KMS-11 (cell line): Measurements from ENCODE around the gene DHX16.

ENCODE experiments used
- H2AFZ ChIP-seq: fragments of 200-600 bp; sonication (generic); 2 replicates; pipeline ENCODE4 v1.6.1; 2016; ENCODE audit warnings: antibody characterized with exemption, mixed run types, low read depth
- H3K27ac ChIP-seq: fragments of 200-600 bp; sonication (generic); 2 replicates; pipeline ENCODE4 v1.6.1; 2016; ENCODE audit warnings: mild to moderate bottlenecking, mixed run types
- H3K27me3 ChIP-seq: fragments of 200-600 bp; sonication (generic); 2 replicates; pipeline ENCODE4 v1.6.1; 2017; ENCODE audit warnings: mild to moderate bottlenecking, low read depth, mixed run types, moderate library complexity; ENCODE audit not compliant: insufficient read depth
- H3K36me3 ChIP-seq: fragments of 200-600 bp; sonication (generic); 2 replicates; pipeline ENCODE4 v1.6.1; 2017; ENCODE audit warnings: mild to moderate bottlenecking, mixed run types; ENCODE audit not compliant: insufficient read depth
- H3K4me1 ChIP-seq: fragments of 200-600 bp; sonication (generic); 2 replicates; pipeline ENCODE4 v1.6.1; 2016; ENCODE audit warnings: mild to moderate bottlenecking, low read depth, mixed run types; ENCODE audit not compliant: poor library complexity, severe bottlenecking
- H3K4me2 ChIP-seq: fragments of 200-600 bp; sonication (generic); 2 replicates; pipeline ENCODE4 v1.7.0; 2016; ENCODE audit warnings: mild to moderate bottlenecking, mixed run types
- H3K4me3 ChIP-seq: fragments of 200-600 bp; sonication (generic); IDR thresholded peaks from 2 replicates; pipeline ENCODE4 v1.6.1; 2017; ENCODE audit warnings: low read depth, low read length, mixed read lengths; ENCODE audit not compliant: insufficient read depth
- H3K79me2 ChIP-seq: fragments of 200-600 bp; sonication (generic); 2 replicates; pipeline ENCODE4 v1.6.1; 2016; ENCODE audit warnings: low read depth, mixed run types; ENCODE audit not compliant: insufficient read depth
- H3K9ac ChIP-seq: fragments of 200-600 bp; sonication (generic); 2 replicates; pipeline ENCODE4 v1.6.1; 2016; ENCODE audit warnings: mild to moderate bottlenecking, mixed run types
- H4K20me1 ChIP-seq: fragments of 200-600 bp; sonication (generic); 2 replicates; pipeline ENCODE4 v1.6.1; 2016; ENCODE audit warnings: mild to moderate bottlenecking, mixed run types; ENCODE audit not compliant: insufficient read depth
- CTCF ChIP-seq: fragments of 200-600 bp; sonication (generic); conservative IDR thresholded peaks from 2 replicates; pipeline ENCODE4 v1.6.1; 2017; ENCODE audit warnings: low read depth, mild to moderate bottlenecking, antibody characterized with exemption, low read length, moderate library complexity, mixed read lengths

The DHX16 gene

DNA sequence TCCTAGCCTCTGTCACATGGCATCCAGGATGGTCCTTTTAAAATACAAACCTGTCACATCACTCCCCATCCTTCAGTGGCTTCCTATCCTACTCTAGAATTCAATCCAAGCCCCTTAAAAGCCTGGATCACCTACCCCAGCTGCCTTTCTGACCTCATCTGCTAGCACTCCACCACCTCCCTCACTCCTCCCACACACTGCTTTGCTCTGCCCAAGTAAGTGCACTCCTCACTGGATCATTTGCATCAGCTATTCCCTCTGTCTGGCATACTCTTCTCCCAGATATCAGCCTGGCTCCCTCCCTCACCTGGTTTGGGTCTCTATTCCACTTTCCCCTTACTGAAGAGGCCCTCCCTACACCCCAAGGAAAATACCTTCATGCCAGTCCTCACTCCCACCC is 15.4 kb downstream of the DHX16 start:
- Histone ChIP-seq H3K4me2 (no peak overlapping the region), H2AFZ (no peak overlapping the region), H3K4me3 (no peak overlapping the region), H3K27me3 (no peaks in the 10 kb centered on the region), H3K36me3 (no peaks in the 10 kb centered on the region; the same call in 1 of the 2 replicates), H4K20me1 (no peaks in the 10 kb centered on the region), H3K9ac (no peak overlapping the region), H3K4me1 (no peaks in the 10 kb centered on the region), H3K27ac (no peak overlapping the region; the same call in 1 of the 2 replicates), H3K79me2 (no peaks in the 10 kb centered on the region)
- TF ChIP-seq CTCF: no peak

DNA sequence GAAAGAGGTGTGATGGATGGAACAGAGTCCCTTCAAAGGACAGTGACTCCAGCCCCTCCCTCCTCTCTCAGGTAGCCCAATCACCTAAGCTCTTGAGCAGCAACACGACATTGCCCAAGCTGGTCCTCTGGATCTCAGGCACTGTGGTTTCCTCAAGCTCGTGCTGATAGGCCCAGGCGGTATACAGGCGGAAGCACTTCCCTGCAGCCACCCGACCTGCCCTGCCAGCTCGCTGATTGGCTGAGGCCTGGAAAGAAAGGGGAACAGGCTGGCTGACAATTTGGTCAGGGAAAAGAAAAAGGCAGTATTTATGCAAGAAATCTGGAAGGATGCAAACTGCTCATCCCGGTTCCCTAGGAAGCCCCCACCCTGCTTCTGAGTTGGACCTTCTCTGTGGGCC is 16.3 kb downstream of the DHX16 start:
- Histone ChIP-seq H3K4me2 (no peak overlapping the region), H2AFZ (no peak overlapping the region), H3K27me3 (no peaks in the 10 kb centered on the region), H3K4me3 (no peak overlapping the region), H3K27ac (no peak overlapping the region), H3K9ac (no peak overlapping the region), H3K79me2 (no peaks in the 10 kb centered on the region), H3K36me3 (no peaks in the 10 kb centered on the region; the same call in 1 of the 2 replicates), H3K4me1 (no peaks in the 10 kb centered on the region), H4K20me1 (no peaks in the 10 kb centered on the region)
- no peak for TF ChIP-seq CTCF

- H3K27ac ChIP-seq: no peak overlapping the region
- TF ChIP-seq CTCF: no peak
- no peaks in the 10 kb centered on the region for H3K27me3 ChIP-seq
- no peaks in the 10 kb centered on the region for H4K20me1 ChIP-seq
- no peaks in the 10 kb centered on the region for H3K4me1 ChIP-seq
- H3K4me2 ChIP-seq: no peak overlapping the region
- H3K9ac ChIP-seq: no peak overlapping the region
- no peak overlapping the region for H3K4me3 ChIP-seq
- H3K36me3 ChIP-seq: no peaks in the 10 kb centered on the region; the same call in 1 of the 2 replicates
- H2AFZ ChIP-seq: no peak overlapping the region
- H3K79me2 ChIP-seq: no peaks in the 10 kb centered on the region
Observed at GRCh38 chr6:30655743-30656094, 17.1 kb downstream of the DHX16 start.

DNA sequence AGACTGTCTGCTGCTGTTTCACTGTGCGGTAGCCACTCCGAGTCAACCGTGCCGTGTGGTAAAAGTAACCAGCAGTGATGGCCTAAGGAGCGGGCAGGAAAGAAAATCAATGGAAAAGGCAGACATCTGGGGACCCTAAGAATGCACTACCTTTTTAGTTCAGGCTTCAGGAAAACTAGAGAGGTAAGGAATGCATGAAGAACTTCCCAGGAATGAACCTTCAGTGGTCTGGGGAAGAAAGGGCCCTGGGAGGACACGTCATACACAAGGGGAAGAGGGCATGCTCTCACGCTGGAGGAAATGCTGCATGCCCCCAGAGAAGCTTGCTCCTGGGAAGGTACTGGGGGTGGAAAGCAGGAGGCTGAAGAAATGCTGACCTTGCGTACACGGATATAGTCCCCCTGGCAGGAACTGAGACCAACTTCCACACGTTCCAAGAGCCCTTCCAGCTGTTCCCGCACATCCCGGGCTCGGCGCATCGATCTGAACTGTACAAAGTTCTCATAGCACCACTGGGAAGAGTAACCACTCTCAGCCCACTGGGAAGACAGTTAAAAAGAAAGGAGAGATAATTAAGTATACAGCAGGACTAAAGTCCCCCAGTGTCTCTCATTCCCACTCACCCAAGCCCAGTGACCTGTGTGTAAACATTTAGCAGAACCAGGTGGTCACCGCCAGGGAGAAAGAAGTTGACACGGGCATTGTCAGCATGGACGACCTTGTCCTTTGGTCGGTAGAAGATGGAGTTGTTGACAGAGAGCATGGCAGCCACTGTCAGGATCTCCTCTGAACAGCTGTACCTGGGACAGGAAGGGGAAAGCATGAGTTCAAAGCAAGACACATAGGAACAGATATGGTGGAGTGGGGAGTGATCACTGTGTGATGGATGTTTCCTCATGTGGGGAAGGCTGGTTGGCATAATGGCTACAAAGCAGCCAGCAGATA is 17.7 kb downstream of the DHX16 start:
- Histone ChIP-seq H3K27ac (no peak overlapping the region), H3K4me2 (no peak overlapping the region), H3K36me3 (no peaks in the 10 kb centered on the region; the same call in 1 of the 2 replicates), H3K27me3 (no peaks in the 10 kb centered on the region), H3K9ac (no peak overlapping the region), H3K4me1 (no peaks in the 10 kb centered on the region), H3K79me2 (no peaks in the 10 kb centered on the region), H2AFZ (no peak overlapping the region), H4K20me1 (no peaks in the 10 kb centered on the region), H3K4me3 (no peak overlapping the region)
- TF ChIP-seq CTCF: no peak
